H1 (cell line): ENCODE measurements around the gene ITPR3. TPM values are rescaled to one million over a fixed set of nuclear protein-coding genes. Genes with fewer than 3 reads are reported as not detected.

Source experiments
- CBX8 ChIP-seq: fragments of 300-800, 300-1000 bp; sonication (generic); IDR thresholded peaks from 2 replicates; pipeline ENCODE4 v1.7.1; 2016; ENCODE audit warnings: low read depth, low read length, borderline replicate concordance
- POU5F1 ChIP-seq: IDR thresholded peaks from 2 replicates; pipeline ENCODE4 v1.6.1; 2011; ENCODE audit warnings: low read depth, mild to moderate bottlenecking, low read length, moderate library complexity
- ZNF274 ChIP-seq: IDR thresholded peaks from 2 replicates; pipeline ENCODE4 v1.7.0; 2012; ENCODE audit warnings: low read length, borderline replicate concordance; ENCODE audit errors: extremely low read depth
- polyA plus RNA-seq, 7 experiments: library from polyadenylated mRNA; depleted of rRNA in 3 of 7; stranded (reverse) in 5 of 7; unstranded in 2 of 7; fragments of >200 nt in 5 of 7; fragments of 200-250 nt in 2 of 7; gene quantifications; 1 replicate in 5 of 7; 2 replicates in 1 of 7; 4 replicates in 1 of 7; pipeline versions ENCODE4 v1.2.1 to v1.2.3, GENCODE V29; 2011 to 2013; ENCODE audit warnings: missing spikeins in 2 of 7, mixed read lengths in 2 of 7
- total RNA-seq: library from RNA; stranded (reverse); fragmentation: NEBNext Ultra II Directional; extraction: Animal tissue kit (Norgen Biotek cat#: 25700); gene quantifications from 2 replicates; pipeline ENCODE4 v1.2.1, GENCODE V29; 2021
- TF ChIP-seq, protein P1 (sequence below): fragments of 300-600 bp; sonication (generic); IDR thresholded peaks from 2 replicates; pipeline ENCODE4 v1.7.1; 2012; ENCODE audit warnings: low read length, moderate library complexity, mild to moderate bottlenecking, inconsistent platforms; ENCODE audit not compliant: insufficient replicate concordance
- TF ChIP-seq, protein P2 (sequence below): IDR thresholded peaks from 2 replicates; pipeline ENCODE4 v1.6.1; 2012; ENCODE audit warnings: low read length, inconsistent platforms

Gene ITPR3
- total and polyA plus RNA-seq, 2 of the 8 experiments (the other 6 are each of a cell fraction or from before 2014, with no cell fraction given) = 29.1 to 45.7 TPM

DNA sequence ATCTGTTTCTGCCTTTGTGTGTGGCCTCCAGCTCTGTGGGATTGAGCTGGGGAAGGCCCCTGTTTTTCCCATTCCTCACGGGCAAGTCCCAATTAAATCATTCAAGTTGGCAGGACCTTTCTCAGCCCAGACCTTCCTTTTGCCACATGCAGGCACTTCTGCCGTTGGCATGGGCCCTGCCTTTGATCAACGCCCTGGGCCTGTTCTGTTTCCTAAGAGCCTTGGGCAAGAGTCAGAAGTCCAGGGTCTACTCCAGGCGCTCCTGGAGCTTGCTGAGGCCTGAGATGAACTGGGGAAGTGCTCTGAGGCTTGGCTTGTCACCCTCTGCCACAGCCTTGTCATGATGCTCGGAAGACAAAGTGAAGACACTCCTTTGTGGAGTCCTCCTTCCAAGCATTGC, 118.4 kb downstream of the ITPR3 start (continued):
- TF ChIP-seq, protein P1, sequence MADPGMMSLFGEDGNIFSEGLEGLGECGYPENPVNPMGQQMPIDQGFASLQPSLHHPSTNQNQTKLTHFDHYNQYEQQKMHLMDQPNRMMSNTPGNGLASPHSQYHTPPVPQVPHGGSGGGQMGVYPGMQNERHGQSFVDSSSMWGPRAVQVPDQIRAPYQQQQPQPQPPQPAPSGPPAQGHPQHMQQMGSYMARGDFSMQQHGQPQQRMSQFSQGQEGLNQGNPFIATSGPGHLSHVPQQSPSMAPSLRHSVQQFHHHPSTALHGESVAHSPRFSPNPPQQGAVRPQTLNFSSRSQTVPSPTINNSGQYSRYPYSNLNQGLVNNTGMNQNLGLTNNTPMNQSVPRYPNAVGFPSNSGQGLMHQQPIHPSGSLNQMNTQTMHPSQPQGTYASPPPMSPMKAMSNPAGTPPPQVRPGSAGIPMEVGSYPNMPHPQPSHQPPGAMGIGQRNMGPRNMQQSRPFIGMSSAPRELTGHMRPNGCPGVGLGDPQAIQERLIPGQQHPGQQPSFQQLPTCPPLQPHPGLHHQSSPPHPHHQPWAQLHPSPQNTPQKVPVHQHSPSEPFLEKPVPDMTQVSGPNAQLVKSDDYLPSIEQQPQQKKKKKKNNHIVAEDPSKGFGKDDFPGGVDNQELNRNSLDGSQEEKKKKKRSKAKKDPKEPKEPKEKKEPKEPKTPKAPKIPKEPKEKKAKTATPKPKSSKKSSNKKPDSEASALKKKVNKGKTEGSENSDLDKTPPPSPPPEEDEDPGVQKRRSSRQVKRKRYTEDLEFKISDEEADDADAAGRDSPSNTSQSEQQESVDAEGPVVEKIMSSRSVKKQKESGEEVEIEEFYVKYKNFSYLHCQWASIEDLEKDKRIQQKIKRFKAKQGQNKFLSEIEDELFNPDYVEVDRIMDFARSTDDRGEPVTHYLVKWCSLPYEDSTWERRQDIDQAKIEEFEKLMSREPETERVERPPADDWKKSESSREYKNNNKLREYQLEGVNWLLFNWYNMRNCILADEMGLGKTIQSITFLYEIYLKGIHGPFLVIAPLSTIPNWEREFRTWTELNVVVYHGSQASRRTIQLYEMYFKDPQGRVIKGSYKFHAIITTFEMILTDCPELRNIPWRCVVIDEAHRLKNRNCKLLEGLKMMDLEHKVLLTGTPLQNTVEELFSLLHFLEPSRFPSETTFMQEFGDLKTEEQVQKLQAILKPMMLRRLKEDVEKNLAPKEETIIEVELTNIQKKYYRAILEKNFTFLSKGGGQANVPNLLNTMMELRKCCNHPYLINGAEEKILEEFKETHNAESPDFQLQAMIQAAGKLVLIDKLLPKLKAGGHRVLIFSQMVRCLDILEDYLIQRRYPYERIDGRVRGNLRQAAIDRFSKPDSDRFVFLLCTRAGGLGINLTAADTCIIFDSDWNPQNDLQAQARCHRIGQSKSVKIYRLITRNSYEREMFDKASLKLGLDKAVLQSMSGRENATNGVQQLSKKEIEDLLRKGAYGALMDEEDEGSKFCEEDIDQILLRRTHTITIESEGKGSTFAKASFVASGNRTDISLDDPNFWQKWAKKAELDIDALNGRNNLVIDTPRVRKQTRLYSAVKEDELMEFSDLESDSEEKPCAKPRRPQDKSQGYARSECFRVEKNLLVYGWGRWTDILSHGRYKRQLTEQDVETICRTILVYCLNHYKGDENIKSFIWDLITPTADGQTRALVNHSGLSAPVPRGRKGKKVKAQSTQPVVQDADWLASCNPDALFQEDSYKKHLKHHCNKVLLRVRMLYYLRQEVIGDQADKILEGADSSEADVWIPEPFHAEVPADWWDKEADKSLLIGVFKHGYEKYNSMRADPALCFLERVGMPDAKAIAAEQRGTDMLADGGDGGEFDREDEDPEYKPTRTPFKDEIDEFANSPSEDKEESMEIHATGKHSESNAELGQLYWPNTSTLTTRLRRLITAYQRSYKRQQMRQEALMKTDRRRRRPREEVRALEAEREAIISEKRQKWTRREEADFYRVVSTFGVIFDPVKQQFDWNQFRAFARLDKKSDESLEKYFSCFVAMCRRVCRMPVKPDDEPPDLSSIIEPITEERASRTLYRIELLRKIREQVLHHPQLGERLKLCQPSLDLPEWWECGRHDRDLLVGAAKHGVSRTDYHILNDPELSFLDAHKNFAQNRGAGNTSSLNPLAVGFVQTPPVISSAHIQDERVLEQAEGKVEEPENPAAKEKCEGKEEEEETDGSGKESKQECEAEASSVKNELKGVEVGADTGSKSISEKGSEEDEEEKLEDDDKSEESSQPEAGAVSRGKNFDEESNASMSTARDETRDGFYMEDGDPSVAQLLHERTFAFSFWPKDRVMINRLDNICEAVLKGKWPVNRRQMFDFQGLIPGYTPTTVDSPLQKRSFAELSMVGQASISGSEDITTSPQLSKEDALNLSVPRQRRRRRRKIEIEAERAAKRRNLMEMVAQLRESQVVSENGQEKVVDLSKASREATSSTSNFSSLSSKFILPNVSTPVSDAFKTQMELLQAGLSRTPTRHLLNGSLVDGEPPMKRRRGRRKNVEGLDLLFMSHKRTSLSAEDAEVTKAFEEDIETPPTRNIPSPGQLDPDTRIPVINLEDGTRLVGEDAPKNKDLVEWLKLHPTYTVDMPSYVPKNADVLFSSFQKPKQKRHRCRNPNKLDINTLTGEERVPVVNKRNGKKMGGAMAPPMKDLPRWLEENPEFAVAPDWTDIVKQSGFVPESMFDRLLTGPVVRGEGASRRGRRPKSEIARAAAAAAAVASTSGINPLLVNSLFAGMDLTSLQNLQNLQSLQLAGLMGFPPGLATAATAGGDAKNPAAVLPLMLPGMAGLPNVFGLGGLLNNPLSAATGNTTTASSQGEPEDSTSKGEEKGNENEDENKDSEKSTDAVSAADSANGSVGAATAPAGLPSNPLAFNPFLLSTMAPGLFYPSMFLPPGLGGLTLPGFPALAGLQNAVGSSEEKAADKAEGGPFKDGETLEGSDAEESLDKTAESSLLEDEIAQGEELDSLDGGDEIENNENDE = no peak
- no peak for TF ChIP-seq ZNF274
- TF ChIP-seq, protein P2, sequence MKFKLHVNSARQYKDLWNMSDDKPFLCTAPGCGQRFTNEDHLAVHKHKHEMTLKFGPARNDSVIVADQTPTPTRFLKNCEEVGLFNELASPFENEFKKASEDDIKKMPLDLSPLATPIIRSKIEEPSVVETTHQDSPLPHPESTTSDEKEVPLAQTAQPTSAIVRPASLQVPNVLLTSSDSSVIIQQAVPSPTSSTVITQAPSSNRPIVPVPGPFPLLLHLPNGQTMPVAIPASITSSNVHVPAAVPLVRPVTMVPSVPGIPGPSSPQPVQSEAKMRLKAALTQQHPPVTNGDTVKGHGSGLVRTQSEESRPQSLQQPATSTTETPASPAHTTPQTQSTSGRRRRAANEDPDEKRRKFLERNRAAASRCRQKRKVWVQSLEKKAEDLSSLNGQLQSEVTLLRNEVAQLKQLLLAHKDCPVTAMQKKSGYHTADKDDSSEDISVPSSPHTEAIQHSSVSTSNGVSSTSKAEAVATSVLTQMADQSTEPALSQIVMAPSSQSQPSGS = no peak
- no peak for TF ChIP-seq POU5F1
- TF ChIP-seq CBX8 = no peak
